ENCODE results near the gene KIF21B.

KIF21B gene

GRCh38 chr1:200958597-200958996 lies 64.9 kb downstream of the KIF21B start:
- no peak for TF ChIP-seq CTCF (IDR thresholded peaks at IDR 0.05)

GRCh38 chr1:200954434-200954833 lies 69.1 kb downstream of the KIF21B start:
- no peak for TF ChIP-seq CTCF (IDR thresholded peaks at IDR 0.05)

GRCh38 chr1:200951016-200951415 lies 72.5 kb downstream of the KIF21B start:
- no peak for TF ChIP-seq CTCF (IDR thresholded peaks at IDR 0.05)

GRCh38 chr1:200949626-200950025 lies 73.9 kb downstream of the KIF21B start:
- no peak for TF ChIP-seq CTCF (IDR thresholded peaks at IDR 0.05)

- TF ChIP-seq CTCF (IDR thresholded peaks at IDR 0.05) = no peak
Observed at GRCh38 chr1:200947059-200947566, 76.4 kb downstream of the KIF21B start.

GRCh38 chr1:200945111-200945510 lies 78.4 kb downstream of the KIF21B start:
- TF ChIP-seq CTCF (IDR thresholded peaks at IDR 0.05) = no peak

- no peak for TF ChIP-seq CTCF (IDR thresholded peaks at IDR 0.05)
Observed at GRCh38 chr1:200938955-200939354, 84.6 kb downstream of the KIF21B start.

- TF ChIP-seq CTCF (IDR thresholded peaks at IDR 0.05) = no peak
Observed at GRCh38 chr1:200934676-200935245, 88.8 kb downstream of the KIF21B start.
